HG03521 (cell line): ENCODE measurements around the gene PCGF3.
"Not testable (repeated sequence)": the region's sequence is repeated elsewhere in the genome, so short reads cannot be mapped to it uniquely, and the experiment has no call there.

ENCODE experiments used
- ATAC-seq: cut with Tn5 transposase; IDR thresholded peaks from one replicate; pipeline ENCODE4 v1.9.1; 2021; ENCODE audit warnings: mild to moderate bottlenecking, moderate library complexity; ENCODE audit not compliant: unreplicated experiment

The PCGF3 gene

DNA sequence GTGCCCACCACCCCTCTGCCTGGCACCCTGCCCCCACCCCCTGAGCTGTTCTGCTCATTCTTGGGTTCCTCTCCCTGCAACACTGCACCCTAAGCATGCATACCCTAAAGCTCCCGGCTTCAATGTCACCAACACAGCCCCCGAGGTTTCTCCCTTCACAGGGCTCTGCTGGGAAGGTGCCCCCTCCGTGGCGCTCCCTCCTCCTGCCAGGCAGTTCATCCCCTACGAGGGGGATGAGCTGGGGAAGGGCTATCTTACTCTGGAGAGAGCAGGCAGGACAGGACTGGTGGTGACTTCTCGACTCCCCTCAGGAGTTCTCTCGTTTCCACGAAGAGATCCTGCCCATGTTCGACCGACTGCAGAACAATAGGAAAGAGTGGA, 38.1 kb upstream of the PCGF3 start:
- ATAC-seq, result no peak

- not testable (repeated sequence) for ATAC-seq
Observed at GRCh38 chr4:668219-668618, 37.4 kb upstream of the PCGF3 start.

DNA sequence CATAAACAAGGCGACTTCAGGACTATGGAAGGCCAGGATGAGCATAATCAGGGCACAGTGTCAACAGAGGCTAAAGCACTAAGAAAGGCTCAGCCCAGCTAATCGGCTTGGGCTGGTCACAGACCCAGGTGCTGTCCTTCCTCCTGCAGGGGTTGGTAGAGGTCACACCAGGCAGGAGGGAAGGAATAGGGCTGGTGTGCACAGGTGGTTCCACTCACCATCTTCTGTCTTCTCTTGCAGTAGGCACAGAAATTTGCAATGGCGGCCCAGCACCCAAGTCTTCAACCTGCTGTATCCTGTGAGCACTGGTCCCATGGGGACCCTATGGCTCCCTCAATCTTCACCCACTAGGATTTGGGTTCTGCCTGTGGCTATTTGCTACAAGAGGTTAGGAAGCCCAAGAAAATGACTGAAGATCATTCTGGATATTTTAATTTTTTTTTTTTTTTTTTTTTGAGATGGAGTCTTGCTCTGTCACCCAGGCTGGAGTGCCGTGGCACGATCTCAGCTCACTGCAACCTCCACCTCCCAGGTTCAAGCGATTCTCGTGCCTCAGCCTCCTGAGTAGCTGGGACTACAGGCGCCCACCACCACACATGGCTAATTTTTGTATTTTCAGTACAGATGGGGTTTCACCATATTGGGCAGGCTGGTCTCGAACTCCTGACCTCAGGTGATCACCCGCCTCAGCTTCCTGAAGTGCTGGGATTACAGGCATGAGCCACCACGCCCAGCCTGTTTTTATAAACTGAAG, 35.6 kb upstream of the PCGF3 start:
- not testable (repeated sequence) for ATAC-seq

- ATAC-seq, result no peak
Observed at GRCh38 chr4:671769-672168, 33.9 kb upstream of the PCGF3 start.

DNA sequence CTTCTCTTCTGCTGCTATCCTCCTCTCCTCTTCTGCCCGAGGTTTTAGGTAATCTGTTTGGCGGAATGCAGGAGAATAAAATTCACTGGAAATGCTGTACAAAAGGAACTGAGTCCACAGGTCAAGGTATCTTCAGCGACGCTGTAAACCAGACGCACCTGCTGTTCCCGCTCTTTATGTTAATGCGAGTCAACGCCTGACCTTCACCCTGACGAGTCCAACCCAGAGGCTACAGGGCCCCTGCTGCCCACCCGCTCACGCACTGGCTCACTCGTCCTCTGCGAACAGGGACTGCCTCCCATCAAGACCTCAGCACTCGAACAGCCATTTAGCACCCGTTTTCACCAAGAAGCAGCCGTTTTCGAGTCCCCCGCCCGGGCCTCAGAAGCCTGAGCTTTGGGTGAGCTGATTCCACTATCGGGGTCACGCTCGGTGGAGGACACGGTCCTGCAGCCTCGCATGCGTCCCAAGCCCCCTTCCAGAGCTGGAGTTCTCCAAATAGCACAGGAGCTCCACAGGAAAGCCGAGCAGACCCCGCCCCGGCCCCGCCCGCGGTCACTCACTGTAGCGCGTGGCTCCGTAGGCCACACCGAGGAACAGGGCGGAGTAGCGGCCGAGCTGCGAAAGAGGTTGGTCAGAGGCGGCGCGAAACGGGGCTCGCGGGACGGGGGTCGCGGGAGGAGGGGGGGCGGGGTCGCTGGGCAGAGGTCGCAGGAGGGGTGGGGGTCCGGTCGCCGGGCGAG, 32.1 kb upstream of the PCGF3 start:
- no peak for ATAC-seq

DNA sequence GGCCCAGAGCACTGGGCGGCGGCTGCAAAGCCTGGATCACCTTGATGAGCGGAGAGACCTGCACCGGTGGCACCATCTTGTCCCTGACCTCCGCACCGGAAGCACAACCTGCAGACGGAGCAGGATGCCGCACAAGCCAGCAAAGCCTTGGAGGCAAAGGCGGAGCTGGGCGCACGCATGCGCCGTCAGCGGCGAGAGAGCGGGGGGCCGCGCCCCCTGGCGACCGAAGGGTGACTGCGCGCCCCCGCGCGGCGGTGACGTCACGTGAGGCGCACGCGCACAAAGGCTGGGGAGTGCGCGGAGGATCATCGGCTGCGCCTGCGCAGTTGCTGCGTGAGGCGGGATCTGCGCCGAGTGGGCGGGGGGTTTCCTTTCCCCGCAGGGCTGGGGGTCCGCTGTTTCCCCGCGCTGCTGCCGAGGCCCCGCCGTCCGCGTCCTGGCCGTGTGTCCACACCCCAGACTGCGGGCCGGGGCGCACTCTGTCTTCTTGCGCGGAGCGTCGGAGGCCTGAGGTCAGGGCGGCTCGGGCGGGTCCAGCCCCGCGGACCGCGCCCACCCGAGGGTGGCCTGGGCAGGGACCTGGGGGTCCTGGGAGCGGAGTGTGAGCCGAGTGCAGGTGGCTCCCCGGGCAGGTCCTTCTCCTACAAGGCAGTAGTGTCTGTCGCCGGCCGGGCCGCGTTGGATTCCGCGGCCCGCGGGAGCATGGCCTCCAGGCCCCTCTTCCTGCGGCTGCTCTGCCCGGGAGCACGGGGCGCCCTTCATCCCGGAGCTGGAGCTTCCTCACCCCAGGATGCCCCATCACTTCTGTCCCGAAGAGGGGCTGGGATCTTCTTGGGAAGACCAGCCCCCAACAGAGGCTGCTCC, 31.2 kb upstream of the PCGF3 start, which contains the start of the genes ATP5ME and MYL5:
Gene ATP5ME (minus strand): TSS at position 105 of the 864 bp plus-strand sequence. CDS start 29 bp downstream, at position 76.
Gene MYL5 (plus strand): TSS at position 371 of the 864 bp plus-strand sequence. CDS start 3,485 bp downstream, outside the sequence.
- peak; percentile 74 for ATAC-seq

DNA sequence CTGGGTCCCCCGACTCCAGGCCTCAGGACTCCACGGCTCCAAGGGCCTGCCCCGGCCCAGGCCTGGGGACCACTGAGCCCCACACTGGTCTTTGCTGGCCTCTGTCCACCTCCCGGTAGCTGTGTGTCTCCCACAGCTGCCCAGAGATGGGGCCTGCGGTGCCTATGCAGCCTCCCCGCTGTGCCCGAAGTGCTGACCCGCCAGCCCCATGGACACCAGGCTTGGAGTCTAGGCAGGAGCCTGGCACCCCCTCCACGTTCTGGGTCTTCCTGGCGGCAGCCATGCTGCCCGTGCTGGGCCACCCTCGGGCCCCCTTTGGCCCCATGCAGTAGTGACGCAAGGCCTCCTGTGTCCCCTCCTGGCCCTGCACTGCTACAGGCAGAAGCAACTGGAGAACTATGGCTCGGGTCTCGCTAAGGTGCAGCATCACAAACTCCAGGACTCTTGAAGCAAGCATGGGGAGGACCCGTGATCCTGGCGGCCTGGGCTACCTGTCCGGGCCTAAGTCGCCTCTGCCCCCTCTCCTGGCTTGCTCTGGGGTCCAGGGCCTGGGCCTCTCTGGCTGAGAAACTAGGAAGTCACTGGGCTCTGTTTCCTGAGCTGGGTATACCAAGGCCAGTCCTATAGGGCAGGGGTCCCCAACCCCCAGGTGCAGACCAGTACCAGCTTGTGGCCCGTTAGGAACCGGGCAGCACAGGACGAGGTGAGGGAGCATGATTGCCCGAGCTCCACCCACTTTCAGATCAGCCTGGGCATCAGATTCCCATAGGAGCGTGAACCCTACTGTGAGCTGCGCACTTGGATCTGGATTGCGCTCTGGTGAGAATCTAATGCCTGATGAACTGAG, 30.4 kb upstream of the PCGF3 start:
- no peak for ATAC-seq

DNA sequence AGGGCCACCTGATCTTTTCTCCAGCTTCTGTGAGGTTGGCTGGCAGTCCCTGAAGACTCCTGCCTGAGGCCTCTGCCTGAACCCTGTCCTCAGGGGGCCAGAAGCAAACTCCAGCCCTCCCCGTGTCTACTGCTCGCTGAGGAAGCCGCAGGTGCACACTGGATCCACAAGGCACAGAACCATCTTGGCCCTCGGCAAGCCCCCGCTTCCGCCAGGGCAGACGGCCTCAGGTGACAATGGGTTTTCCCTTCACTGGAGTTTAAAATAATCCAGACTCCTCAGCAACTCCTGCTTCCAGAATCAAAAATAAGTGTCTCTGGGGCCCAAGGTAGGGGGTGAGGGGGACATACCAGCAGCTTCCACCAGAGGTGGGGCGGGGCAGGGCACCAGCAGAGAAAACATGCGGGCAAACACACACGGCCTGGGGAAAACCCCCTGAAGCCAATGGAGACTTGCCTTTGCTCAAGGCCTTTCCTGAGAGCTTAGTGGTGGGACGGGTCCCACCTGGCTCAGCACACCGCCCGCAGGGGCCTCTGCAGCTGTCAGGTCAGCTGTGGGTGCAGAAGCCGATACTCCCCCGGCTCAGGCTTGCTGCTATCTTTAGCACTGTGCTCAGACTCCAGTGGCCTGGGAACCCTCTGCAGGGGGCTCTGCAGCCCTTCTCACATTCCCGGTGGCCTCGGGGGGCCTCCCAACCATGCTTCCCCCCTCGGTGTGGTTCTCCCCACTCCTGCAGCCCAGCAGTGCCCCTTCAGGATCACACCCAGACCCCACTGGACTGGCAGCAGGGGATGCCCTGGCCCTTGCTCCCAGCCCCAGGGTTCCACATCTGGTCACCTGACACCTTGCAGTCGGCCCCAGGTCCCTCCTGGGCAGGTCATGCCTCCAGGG, 29.4 kb upstream of the PCGF3 start:
- no peak for ATAC-seq

GRCh38 chr4:676871-677235, 28.8 kb upstream of the PCGF3 start:
- no peak for ATAC-seq

DNA sequence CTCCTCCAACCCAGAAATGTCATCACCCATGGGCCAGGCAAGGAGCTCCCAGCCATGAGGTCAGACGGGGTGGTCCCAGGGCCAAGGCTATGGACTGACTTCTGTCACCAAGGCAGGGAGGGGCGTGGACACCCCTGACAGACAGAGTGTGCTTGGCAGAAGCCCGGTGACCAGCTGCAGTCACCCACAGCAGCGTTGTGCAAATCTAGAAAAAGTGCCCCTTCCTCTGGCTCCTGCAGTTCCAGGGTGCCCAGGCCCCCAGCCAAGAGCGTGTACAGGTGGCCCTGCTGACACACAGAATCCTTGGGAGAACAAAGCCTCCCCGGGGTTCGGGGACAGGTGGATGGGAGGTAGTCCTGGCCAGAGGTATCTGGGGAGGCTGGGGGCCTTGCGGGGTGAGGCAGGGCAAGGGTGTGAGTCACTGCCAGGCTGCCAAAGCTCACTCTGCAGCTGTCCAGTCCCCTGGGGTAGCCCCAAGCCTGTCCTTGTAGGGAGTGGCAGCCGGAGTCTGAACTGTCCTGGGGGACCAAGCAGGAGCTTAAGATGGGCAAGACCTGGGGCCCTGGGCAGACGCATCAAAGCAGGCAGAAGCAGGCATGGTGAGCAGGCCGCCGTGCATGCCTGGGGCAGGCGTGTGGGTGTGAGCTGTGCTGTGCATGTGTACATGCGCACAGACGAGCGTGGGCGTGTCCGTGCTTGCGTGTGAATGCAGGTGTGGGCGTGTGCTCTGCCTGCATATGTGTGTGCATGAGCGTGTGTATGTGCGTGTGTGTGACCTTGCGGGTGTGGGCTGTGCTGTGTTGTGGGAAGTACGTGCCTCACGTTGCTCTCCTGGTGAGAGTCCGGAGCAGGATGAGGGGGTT, 28.0 kb upstream of the PCGF3 start:
- no peak for ATAC-seq

DNA sequence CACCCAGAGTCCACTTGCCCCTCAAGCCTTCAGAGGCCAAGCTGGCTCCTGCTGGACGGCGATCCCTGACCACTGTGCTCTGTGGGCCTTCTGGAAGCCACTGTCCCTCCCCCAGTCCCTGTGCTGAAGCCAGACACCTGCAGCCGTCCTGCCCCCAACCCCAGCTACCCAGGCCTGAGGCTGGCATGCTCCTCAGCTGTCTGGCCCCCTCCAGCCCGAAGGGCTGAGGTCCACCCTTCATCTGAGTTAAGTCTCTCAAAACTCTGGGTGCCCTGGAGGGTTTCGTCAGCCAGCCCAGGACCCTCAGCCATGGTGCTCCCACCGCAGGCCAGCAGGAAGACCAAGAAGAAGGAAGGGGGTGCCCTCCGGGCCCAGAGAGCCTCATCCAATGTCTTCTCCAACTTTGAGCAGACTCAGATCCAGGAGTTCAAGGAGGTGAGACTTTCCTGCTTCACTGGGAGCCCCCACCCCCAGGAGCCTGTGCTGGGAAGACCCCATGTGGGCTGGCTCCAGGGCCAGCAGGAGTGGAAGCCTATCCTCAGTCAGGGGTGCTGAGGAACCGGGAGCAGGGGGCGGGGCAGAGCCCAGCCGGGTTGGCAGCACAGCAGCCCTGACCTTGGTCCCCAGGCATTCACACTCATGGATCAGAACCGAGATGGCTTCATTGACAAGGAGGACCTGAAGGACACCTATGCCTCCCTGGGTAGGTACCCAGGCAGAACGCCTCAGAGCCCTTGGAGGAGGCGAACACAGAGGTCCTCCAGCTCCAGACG, 27.1 kb upstream of the PCGF3 start:
- ATAC-seq, result no peak

GRCh38 chr4:679104-679481, 26.5 kb upstream of the PCGF3 start:
- ATAC-seq, result no peak

DNA sequence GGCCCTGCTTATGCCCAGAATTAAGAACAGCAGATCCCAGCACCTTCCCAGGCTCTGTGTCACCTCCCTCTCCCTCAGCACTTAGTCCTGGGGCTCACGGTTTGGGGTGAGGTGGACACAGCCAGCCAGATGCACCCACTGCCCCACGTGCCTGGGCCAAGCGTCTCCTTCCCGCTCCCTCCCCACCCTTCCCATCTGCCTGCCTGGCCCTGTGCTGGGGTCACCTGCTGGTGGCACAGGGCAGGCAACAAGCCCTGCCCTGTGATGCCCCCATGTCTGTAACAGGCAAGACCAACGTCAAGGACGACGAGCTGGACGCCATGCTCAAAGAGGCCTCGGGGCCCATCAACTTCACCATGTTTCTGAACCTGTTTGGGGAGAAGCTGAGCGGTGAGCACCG, 26.0 kb upstream of the PCGF3 start:
- ATAC-seq, result no peak

- no peak for ATAC-seq
Observed at GRCh38 chr4:680091-680490, 25.5 kb upstream of the PCGF3 start.

- no peak for ATAC-seq
Observed at GRCh38 chr4:680551-680927, 25.1 kb upstream of the PCGF3 start.

DNA sequence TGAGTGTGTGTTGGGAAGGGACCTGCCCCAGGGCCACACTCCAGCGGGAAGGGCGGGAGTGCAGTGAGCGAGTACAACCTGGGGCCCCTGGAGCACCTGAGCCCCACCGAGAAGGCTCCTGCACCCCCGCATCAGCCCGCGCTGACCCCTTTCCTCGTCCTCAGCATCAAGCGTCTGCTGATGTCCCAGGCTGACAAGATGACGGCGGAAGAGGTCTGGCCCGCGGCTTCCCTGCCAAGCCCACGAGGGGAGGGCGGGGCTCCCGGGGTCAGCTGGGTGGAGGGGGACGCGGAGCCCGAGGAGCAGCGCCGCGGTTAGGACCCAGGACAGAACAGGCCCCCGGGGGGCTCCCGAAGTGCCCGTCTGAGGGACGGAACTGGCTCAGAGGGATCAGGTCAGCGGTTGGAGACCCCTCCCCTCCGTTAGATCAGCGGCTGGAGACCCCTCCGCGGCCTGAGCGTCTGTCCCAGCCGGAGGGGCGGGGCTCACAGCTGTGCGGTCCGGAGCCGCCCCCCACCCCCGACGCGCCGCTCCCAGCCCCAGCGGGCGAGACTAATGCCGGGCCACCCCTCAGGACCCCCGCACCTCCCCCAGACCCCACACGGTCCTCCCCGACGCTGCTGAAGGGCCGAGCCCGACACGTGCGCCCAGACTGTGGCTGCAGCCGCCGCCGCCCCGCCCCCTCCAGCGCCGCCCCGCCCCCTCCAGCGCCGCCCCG, 24.5 kb upstream of the PCGF3 start:
- ATAC-seq, result no peak
